H54 (cell line): ENCODE measurements around the gene PRPF40B.
A peak's percentile ranks its signal among the peaks of the same experiment; 100 is the strongest.

Experiments used
- DNase-seq: peaks from one replicate; pipeline ENCODE4 v3.0.0; 2011; ENCODE audit warnings: low spot score, mixed read lengths; ENCODE audit not compliant: insufficient read length
- FAIRE-seq: peaks from 3 replicates; lab custom pipeline; 2011; peaks lifted over from hg19 to GRCh38; lab: Jason Lieb, UNC
- POLR2A ChIP-seq: IDR thresholded peaks from 2 replicates; pipeline ENCODE4 v1.6.1; 2011; ENCODE audit warnings: low read depth, mild to moderate bottlenecking, low read length

Gene PRPF40B

GRCh38 chr12:49621651-49622500 lies 1.5 kb upstream of the PRPF40B start:
- no peak for FAIRE-seq
- no peak for DNase-seq
- no peak for TF ChIP-seq POLR2A

GRCh38 chr12:49622501-49623141 lies 740 bp upstream of the PRPF40B start:
- TF ChIP-seq POLR2A, result no peak
- FAIRE-seq (no peak), DNase-seq (no peak)

GRCh38 chr12:49624921-49625577 lies 1.7 kb downstream of the PRPF40B start:
- DNase-seq (peak; percentile 42), FAIRE-seq (no peak)
- no peak for TF ChIP-seq POLR2A

- no peak for FAIRE-seq
- DNase-seq, result no peak
- TF ChIP-seq POLR2A, result no peak
Measured at GRCh38 chr12:49626169-49626835, 2.9 kb downstream of the PRPF40B start.

- TF ChIP-seq POLR2A, result no peak
Measured at GRCh38 chr12:49626836-49627235, 3.5 kb downstream of the PRPF40B start.

GRCh38 chr12:49627752-49628360 lies 4.5 kb downstream of the PRPF40B start:
- peak; percentile 45 for FAIRE-seq
- no peak for TF ChIP-seq POLR2A
- DNase-seq, result peak; percentile 63

More at GRCh38 chr12:49626836-49627235, 3.5 kb downstream of the PRPF40B start:
- FAIRE-seq (no peak), DNase-seq (no peak)

GRCh38 chr12:49631336-49631907 lies 8.1 kb downstream of the PRPF40B start:
- DNase-seq, result no peak
- TF ChIP-seq POLR2A, result no peak
- no peak for FAIRE-seq

- DNase-seq, result no peak
- no peak for TF ChIP-seq POLR2A
Measured at GRCh38 chr12:49632401-49632800, 9.0 kb downstream of the PRPF40B start.

GRCh38 chr12:49632986-49633702 lies 9.8 kb downstream of the PRPF40B start:
- DNase-seq (no peak), FAIRE-seq (no peak)
- no peak for TF ChIP-seq POLR2A

More at GRCh38 chr12:49632401-49632800, 9.0 kb downstream of the PRPF40B start:
- FAIRE-seq, result no peak

- DNase-seq, result no peak
- no peak for TF ChIP-seq POLR2A
Measured at GRCh38 chr12:49633703-49634345, 10.5 kb downstream of the PRPF40B start.

GRCh38 chr12:49635036-49635435 lies 11.7 kb downstream of the PRPF40B start:
- no peak for TF ChIP-seq POLR2A
- DNase-seq (no peak), FAIRE-seq (no peak)

More at GRCh38 chr12:49633703-49634345, 10.5 kb downstream of the PRPF40B start:
- no peak for FAIRE-seq

- no peak for DNase-seq
- TF ChIP-seq POLR2A, result no peak
- no peak for FAIRE-seq
Measured at GRCh38 chr12:49635656-49636055, 12.3 kb downstream of the PRPF40B start.
